HG03135 (cell line): ENCODE results near the gene PCDH9.

ENCODE experiments used
- ATAC-seq: cut with Tn5 transposase; IDR thresholded peaks from one replicate; pipeline ENCODE4 v1.9.1; 2021; ENCODE audit warnings: mild to moderate bottlenecking, moderate library complexity; ENCODE audit not compliant: unreplicated experiment

PCDH9 gene

DNA sequence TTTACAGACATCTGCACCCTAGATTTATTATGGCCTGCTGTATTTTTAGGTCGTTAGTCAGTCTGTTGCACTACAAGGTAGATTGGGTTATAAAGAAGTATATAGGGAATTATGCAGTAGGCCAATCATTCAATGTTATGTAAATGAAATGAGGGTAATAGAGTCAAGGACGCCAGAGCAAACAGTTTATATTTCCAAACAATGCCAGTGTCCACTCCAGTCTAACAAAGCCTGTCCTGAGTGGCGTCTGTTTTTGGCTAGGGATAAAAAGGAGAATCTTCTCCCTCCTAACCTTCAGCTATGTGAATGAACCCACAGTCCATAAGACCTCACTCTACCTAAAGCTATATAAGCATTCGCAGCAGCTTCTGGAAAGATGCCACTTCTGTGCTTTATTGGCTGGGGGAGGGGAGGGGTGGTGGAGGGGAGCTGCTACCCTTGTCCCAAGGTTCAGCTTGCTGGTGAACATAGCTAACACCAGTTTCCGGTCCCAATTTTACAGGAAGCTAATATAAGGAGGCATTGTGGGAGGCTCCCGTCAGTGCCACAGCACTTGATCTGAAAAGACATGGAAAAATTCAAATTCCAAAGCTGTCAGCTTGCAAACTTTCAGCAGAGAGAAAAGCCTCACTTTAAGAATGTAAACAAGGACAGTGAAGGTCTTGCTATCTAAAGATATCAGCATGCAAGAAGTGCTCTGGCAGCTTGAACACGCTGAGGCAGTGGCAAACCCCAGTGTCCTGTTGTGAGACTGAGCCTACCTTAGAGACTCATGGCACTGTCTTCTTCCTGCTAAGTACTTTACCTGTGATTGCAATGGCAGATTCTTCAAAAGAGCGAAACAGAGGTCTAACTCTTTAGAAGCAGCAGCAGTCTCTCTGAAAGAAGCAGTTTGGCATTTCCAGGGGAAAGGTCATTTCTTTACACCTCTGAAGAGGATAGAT is 369.9 kb downstream of the PCDH9 start:
- ATAC-seq, result no peak

DNA sequence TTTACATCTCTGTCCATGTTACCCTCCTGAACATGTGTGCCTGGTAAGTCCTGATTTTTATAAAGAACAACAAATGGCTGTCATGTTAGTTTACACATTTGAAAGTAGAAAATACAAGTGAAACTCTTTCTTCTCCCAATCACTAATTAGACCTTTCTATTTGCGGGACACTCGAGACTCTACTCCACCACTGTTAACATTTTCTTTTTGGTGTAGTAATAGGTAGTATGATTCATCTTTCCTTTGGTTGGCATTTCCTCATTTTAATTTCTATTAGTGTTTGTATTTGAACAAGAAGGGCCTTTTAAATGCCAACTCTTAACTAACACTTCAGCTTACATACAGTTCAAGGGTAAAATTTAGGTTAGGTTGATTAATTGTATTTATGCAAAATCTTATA is 371.1 kb downstream of the PCDH9 start:
- ATAC-seq, result no peak

DNA sequence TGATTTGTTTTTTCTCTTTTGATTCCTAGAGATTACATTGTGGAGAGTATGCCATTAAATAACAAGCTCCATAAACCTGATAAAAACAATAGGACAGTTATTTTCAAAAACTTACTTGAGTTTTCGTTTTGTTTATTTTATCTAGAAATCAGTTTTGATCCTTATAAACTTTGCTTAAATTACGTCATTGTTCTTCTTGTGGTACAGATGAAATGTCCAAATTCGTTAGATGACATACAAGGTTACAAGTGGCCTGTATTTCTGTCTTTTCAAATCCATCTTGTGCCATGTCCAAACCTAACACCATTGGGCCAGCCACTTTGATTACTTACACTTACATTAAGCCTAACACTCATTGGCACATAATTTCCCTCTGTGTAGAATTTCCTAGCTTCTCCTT is 372.0 kb downstream of the PCDH9 start:
- ATAC-seq, result no peak

DNA sequence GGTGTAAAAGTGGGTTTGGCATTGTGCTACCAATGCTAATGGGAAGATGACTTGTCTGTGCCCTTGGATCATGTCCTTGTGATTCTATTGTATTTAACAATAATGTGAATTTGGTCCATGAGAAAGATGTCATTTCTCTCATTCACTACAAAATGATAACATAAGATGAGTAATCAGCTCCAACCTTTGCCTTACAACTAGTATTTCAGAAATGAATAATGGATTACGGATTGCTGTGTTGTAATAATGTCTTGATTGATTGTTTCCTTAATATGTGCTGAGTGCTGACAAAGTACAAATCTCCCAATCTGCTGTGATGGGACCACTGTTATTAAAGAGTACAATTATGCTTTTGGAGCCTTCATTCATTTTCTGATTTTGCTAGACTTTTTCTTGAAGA is 375.0 kb downstream of the PCDH9 start:
- no peak for ATAC-seq

DNA sequence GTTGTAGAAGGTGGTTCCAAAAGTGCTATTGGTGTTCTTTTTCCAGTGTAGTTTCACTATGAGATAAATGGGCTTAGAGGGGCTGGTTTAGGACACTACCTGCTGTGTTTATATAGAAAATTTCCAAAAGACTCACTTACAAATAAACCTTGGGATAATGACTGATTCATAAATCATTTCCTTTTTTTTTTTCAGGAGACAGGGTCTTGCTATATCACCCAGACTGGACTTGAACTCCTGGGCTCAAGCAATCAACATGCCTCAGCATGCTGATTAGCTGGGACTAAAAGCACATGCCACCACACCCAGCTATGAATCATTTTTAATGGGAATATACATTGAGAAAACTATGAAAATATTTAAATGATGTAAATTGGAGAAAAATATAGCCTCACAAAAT is 376.6 kb downstream of the PCDH9 start:
- ATAC-seq, result no peak

DNA sequence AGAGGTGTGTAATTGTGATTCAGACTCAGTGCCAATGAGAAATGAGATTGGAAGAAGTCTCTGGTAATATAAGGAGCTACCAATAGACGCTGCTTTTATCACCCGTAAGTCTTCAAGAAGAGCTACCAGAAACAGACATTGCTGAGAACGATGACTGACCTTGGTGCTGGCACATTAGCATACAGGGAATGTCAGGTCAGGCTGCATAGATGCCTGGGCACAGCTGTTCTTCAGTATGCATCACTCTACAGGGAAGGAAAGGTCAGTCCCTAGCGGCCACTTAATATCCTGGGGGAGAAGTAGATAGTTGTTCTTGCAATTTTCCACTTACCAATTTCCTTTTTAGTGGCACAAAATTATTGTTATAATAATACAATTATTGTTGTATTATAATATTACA is 380.4 kb downstream of the PCDH9 start:
- no peak for ATAC-seq

GRCh38 chr13:66847541-66847940 is 382.6 kb downstream of the PCDH9 start:
- ATAC-seq, result no peak

DNA sequence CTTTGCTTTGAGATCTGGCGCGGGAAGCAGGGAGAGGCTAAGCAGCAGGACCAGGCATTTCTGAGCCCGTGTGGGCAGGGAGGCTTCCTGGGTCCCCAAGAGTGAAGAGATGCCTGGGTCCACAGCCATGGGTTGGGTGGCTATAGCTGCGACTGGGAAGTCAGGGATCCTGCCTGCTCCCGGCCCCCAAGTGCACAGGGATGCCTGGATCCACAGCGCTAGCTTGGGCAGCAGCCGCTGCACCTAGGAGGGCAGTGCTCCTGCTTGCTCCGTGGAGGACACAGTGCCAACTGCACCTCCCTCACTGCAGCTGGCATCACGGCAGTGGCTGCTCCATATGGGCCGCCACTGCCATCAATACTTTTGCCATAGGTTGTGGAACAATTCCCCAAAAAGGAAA is 384.7 kb downstream of the PCDH9 start:
- ATAC-seq, result no peak

DNA sequence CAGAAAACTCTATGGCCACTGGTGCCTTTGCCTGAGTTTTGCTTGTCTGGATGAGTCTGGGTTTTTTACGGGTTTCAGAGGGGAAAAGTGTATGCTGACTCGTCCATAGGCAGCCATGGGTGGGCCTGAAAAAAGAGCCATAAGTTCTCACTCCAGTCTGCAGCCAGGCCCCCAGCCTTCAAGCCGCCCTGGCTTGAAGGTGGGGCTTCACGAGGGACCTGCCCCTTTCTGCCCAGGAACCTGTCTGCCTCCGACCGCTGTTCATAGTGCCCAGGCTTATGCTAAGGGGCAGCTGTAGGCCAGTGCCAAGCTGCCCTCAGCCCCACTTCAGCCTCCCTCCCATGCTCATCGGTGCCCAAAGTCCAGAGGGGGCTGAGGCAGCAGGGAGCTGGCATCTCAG is 385.2 kb downstream of the PCDH9 start:
- no peak for ATAC-seq

GRCh38 chr13:66842766-66843165 is 387.4 kb downstream of the PCDH9 start:
- no peak for ATAC-seq

- no peak for ATAC-seq
These were observed 389.5 kb downstream of the PCDH9 start for GRCh38 chr13:66840621-66841020.

GRCh38 chr13:66837246-66837645 is 392.9 kb downstream of the PCDH9 start:
- ATAC-seq, result no peak

DNA sequence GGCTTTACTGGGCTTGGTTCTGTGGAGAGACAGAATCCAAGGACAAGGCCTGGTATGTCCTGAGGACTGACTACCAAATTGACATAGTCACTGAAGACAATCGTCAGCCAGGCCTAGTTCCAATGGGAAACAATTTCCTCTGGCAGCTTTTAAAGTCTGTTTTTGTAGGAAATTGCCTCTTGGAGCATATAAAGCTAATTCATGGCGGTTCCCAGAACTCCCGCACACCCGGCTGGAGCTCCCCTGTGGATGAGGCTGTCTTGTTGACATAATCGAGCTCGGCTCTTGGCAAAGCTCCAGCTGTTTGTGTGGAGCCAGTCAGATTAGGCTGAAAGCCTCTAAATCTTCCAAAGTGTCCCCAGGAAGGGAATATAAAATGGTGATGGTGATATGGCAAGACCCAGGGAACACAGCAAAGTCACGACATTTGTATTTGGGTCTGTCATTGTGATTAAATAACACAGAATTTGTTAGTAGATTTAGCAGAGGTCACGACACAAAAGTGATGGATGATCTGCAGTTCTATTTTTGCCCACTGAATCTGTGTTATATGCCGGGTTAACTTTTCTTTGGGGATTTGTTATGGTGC is 395.0 kb downstream of the PCDH9 start:
- ATAC-seq, result no peak

DNA sequence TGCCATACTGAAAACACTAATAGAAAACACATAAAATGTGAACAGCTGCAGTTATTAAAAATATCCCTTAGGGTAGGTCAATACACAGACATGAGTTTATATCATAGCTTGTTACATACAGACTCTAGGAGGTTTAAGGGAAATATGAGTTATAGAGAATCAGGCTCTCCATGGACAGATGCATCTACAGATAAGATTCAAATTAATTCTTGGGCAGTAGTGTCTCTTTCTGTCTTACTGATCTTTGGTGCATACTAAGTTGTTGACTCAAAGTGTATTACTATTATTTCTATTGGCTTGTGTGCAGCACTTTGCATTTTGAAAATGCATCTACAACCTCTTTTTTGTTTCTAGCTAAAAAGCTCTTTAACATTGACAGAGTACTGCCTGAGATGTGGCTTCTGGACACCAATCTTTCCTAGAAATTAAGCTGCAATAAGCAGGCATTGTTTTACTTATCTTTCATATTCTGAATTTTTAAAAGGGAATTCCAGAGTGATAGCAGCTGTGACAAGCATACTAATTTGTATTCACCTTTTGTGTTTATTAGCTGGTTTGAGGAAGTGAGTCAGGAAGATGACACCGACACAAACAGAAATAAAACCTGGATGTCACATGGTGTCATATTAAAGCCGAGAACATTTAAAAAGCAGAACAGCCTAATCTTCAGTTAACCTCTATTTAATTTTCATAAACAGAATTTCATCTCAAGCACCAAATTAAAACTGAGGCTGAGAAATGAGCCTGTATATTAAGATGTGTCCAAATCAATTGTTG is 399.0 kb downstream of the PCDH9 start:
- ATAC-seq, result no peak

GRCh38 chr13:66829803-66830202 is 400.3 kb downstream of the PCDH9 start:
- ATAC-seq, result no peak

DNA sequence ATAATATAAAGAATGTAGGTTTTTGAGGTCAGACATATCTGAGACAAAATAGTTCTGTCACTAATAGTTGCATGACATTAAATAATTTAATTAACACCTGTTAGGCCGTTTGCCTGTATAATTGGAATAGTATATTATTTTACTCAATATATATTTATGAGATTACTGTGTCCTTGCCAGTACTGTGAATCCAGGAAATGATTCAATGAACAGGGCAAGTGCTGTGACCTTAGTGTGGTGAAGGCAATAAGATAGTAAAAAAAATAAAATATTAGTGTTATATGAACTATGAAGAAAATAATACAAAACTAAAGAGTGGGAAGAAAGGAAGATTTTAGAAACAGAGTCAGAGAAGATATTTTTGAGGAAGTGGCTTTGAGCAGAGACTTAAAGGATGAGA is 403.7 kb downstream of the PCDH9 start:
- ATAC-seq, result no peak

GRCh38 chr13:66821551-66821950 is 408.6 kb downstream of the PCDH9 start:
- ATAC-seq, result no peak

GRCh38 chr13:66811455-66811854 is 418.7 kb downstream of the PCDH9 start:
- ATAC-seq, result no peak

GRCh38 chr13:66809485-66809884 is 420.7 kb downstream of the PCDH9 start:
- ATAC-seq, result no peak

DNA sequence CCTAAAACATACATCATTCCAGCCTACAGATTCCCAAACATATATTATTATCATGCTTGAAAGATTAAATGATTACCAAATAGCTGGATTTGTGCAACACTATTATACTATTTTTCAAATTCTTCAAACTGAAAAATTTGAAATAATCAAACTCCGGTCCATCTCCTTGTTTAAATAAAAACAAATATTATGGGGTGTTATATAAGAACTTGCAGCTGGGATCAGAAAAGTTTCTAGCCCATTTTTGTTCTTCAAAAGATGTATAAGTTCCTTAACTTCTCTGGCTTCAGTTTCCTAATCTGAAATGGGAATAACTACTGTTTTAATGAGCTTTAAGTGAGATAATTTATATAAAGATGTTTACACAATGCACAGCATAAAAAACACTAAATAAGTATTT is 422.9 kb downstream of the PCDH9 start:
- no peak for ATAC-seq

GRCh38 chr13:66805657-66806056 is 424.5 kb downstream of the PCDH9 start:
- ATAC-seq, result no peak
